Upper lobe of right lung (tissue), 1 donor: Measurements from ENCODE around the gene MRPL53. TPM values are rescaled to one million over a fixed set of nuclear protein-coding genes. Genes with fewer than 3 reads are reported as not detected.
A peak's percentile ranks its signal among the peaks of the same experiment; 100 is the strongest.
"Not testable (repeated sequence)": the region's sequence is repeated elsewhere in the genome, so short reads cannot be mapped to it uniquely, and the experiment has no call there.

Experiments
- ATAC-seq: fragments of 200-7000 bp; cut with Tn5 transposase; one replicate; pipeline ENCODE4 v1.9.1; 2020; ENCODE audit warnings: mild to moderate bottlenecking, moderate library complexity
- DNase-seq: peaks from one replicate; pipeline ENCODE4 v3.0.0-alpha.2; 2020
- H3K27ac ChIP-seq: fragments of 200-600 bp; one replicate; pipeline ENCODE4 v1.8.0; 2022
- H3K27me3 ChIP-seq: fragments of 200-600 bp; one replicate; pipeline ENCODE4 v1.8.0; 2022; ENCODE audit warnings: mild to moderate bottlenecking
- H3K36me3 ChIP-seq: fragments of 200-600 bp; one replicate; pipeline ENCODE4 v1.8.0; 2022
- H3K4me1 ChIP-seq: fragments of 200-600 bp; one replicate; pipeline ENCODE4 v1.8.0; 2022
- H3K4me3 ChIP-seq: fragments of 200-600 bp; one replicate; pipeline ENCODE4 v1.8.0; 2022; ENCODE audit warnings: mild to moderate bottlenecking
- H3K9me3 ChIP-seq: fragments of 200-600 bp; one replicate; pipeline ENCODE4 v1.8.0; 2022
- intact Hi-C: fragments of 100-400 bp; cut with DNase I; formaldehyde crosslinking; loops from one replicate; pipeline ENCODE4 v1.11.0; 2022
- total RNA-seq: library from RNA; stranded (reverse); fragmentation: NEBNext Ultra II Directional; extraction: Animal tissue kit (Norgen Biotek cat#: 25700); gene quantifications from one replicate; pipeline ENCODE4 v1.2.1, GENCODE V29; 2021
- TF ChIP-seq, protein P1 (sequence below): fragments of 200-600 bp; IDR thresholded peaks from one replicate; pipeline ENCODE4 v1.8.0; 2022; ENCODE audit warnings: antibody characterized with exemption
- donor health status: DM: no; HTN: yes; CAD: no; lungs with severe emphysema.

Gene MRPL53
- total RNA-seq, 1 donor from 2014 or later, result 73.1 TPM

DNA sequence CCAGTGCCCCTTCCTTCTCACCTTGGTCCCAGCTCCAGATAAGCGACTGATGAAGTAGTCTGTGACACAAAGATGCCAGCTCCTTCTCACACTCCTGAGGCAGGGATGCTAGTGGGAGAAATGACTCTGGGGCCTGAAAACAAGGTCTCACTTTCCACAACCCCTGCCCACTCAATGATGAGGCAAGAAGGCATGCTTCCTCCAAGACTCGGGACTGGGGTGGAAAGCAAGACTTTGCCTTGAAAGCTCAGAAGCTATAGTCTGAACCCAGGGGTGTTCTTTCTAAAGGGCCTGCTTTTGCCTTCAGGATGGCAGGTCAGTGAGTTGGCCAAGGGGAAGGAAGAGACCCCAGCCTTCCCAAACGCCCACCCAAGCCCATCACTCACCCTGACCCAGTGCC lies 9.0 kb upstream of the MRPL53 start:
- H3K4me1 ChIP-seq, result peaks cover 36% of the 10 kb centered on the region
- peak overlapping the region; percentile 91 for H3K27ac ChIP-seq
- H3K27me3 ChIP-seq, result no peaks in the 10 kb centered on the region
- peaks cover 27% of the 10 kb centered on the region for H3K36me3 ChIP-seq
- no peaks in the 10 kb centered on the region for H3K9me3 ChIP-seq
- TF ChIP-seq, protein P1, sequence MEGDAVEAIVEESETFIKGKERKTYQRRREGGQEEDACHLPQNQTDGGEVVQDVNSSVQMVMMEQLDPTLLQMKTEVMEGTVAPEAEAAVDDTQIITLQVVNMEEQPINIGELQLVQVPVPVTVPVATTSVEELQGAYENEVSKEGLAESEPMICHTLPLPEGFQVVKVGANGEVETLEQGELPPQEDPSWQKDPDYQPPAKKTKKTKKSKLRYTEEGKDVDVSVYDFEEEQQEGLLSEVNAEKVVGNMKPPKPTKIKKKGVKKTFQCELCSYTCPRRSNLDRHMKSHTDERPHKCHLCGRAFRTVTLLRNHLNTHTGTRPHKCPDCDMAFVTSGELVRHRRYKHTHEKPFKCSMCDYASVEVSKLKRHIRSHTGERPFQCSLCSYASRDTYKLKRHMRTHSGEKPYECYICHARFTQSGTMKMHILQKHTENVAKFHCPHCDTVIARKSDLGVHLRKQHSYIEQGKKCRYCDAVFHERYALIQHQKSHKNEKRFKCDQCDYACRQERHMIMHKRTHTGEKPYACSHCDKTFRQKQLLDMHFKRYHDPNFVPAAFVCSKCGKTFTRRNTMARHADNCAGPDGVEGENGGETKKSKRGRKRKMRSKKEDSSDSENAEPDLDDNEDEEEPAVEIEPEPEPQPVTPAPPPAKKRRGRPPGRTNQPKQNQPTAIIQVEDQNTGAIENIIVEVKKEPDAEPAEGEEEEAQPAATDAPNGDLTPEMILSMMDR, result no peak
- intact Hi-C loops, result no loop called here
- no peak for ATAC-seq
- peak overlapping the region; percentile 95 for H3K4me3 ChIP-seq
- no peak for DNase-seq

GRCh38 chr2:74474899-74475298 lies 2.4 kb upstream of the MRPL53 start:
- peaks cover 23% of the 10 kb centered on the region for H3K36me3 ChIP-seq
- TF ChIP-seq, protein P1, result no peak
- no peaks in the 10 kb centered on the region for H3K27me3 ChIP-seq
- H3K4me1 ChIP-seq, result peaks cover 26% of the 10 kb centered on the region
- no peak overlapping the region for H3K4me3 ChIP-seq
- H3K27ac ChIP-seq, result no peak overlapping the region
- DNase-seq (no peak), ATAC-seq (no peak)
- intact Hi-C loops, result no loop called here
- H3K9me3 ChIP-seq, result no peaks in the 10 kb centered on the region

- no peak overlapping the region for H3K4me3 ChIP-seq
- H3K27me3 ChIP-seq, result no peaks in the 10 kb centered on the region
- H3K9me3 ChIP-seq, result no peaks in the 10 kb centered on the region
- peaks cover 26% of the 10 kb centered on the region for H3K4me1 ChIP-seq
- DNase-seq (no peak), ATAC-seq (no peak)
- no peak overlapping the region for H3K27ac ChIP-seq
- TF ChIP-seq, protein P1, result no peak
- H3K36me3 ChIP-seq, result peaks cover 19% of the 10 kb centered on the region
- intact Hi-C loops, result no loop called here
Measured at GRCh38 chr2:74474481-74474880, 2.0 kb upstream of the MRPL53 start.

DNA sequence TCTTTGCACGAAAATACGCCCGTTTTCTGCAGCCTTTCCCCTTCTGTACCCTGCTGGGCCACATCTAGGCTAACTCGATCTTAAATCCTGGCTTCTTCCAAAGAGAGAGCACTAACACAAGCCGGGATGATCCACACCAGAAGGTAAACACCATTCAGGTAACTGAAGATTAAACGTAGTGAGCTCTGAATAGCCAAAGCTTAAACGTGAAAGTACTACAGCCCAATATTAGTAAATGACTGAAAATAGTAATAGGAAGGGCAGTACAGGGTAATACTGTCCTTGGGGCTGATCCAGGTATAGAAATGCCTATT lies 422 bp upstream of the MRPL53 start:
- ATAC-seq (no peak), DNase-seq (no peak)
- H3K9me3 ChIP-seq, result no peaks in the 10 kb centered on the region
- peak overlapping the region; percentile 94 for H3K27ac ChIP-seq
- peaks cover 17% of the 10 kb centered on the region for H3K36me3 ChIP-seq
- no peaks in the 10 kb centered on the region for H3K27me3 ChIP-seq
- intact Hi-C loops, result no loop called here
- H3K4me3 ChIP-seq, result peak overlapping the region; percentile 61
- TF ChIP-seq, protein P1, result no peak
- H3K4me1 ChIP-seq, result peaks cover 26% of the 10 kb centered on the region

DNA sequence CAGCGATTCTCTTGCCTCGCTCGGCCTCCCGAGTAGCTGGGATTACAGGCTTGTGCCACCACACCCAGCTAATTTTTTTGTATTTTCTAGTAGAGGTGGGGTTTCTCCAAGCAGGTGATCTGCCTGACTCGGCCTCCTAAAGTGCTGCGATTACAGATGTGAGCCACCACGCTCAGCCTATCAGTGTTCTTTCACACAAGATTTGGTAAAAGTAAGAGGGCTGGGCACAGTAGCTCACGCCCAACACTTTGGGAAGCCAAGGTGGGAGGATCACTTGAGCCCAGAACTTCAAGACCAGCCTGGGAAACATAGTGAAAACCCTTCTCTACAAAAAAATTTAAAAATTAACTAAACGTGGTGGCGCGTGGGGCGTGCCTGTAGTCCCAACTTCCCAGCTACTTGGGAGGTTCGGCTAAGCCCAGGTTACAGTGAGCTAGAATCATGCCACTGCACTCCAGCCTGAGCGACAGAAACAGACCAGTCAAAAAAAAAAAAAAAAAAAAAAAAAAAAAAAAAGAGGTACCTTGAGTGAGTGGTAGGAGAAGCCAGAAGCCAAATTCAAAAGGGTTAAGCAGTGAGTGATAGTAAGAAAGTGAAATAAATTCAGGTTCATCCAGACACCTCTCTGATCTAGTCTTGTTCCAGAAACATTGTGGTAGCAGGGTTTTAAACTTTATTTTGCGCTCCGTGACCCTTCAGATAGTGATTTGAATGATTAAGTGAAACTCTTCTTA lies 981 bp downstream of the MRPL53 start:
- Histone ChIP-seq H3K27me3 (no peaks in the 10 kb centered on the region), H3K4me1 (peaks cover 15% of the 10 kb centered on the region), H3K4me3 (peak overlapping the region; percentile 61), H3K9me3 (no peaks in the 10 kb centered on the region), H3K27ac (peak overlapping the region; percentile 94), H3K36me3 (peaks cover 17% of the 10 kb centered on the region)
- no peak for DNase-seq
- intact Hi-C loops, result no loop called here
- no peak for ATAC-seq
- TF ChIP-seq, protein P1, result no peak

GRCh38 chr2:74470742-74471141 lies 1.7 kb downstream of the MRPL53 start:
- intact Hi-C loops, H3K27me3 ChIP-seq, ATAC-seq, H3K27ac ChIP-seq, H3K4me3 ChIP-seq, H3K9me3 ChIP-seq, DNase-seq: not testable (repeated sequence)
- Histone ChIP-seq H3K4me1 (peaks cover 21% of the 10 kb centered on the region), H3K36me3 (peaks cover 17% of the 10 kb centered on the region)
